Activated CD8-positive, alpha-beta memory T cell treated with anti-CD3 and anti-CD28 coated beads, Interleukin-2, amount 50 U/mL, for 1 hour (primary cell): Measurements from ENCODE around the gene TMEM132D.

Source experiments
- DNase-seq: peaks from one replicate; pipeline ENCODE4 v3.0.0-alpha.2; 2020; ENCODE audit errors: extremely low read depth

The TMEM132D gene

DNA sequence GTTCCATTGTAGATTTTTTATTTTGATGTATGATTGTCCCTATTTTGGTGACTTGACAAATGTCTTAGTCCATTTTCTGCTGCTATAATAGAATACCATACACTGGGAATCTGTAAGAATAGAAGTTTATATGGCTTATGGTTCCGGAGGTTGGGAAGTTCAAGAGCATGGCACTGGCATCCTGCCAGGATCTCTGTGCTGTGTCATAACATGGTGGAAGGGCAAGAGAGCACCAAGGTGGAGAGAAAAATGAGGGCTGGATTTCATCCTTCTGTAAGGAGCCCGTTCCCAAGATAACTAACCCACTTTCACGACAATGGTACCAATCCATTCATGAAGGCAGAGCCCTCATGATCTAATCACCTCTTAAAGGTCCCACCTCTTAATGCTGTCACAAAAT is 176.7 kb downstream of the TMEM132D start:
- no peak for DNase-seq

DNA sequence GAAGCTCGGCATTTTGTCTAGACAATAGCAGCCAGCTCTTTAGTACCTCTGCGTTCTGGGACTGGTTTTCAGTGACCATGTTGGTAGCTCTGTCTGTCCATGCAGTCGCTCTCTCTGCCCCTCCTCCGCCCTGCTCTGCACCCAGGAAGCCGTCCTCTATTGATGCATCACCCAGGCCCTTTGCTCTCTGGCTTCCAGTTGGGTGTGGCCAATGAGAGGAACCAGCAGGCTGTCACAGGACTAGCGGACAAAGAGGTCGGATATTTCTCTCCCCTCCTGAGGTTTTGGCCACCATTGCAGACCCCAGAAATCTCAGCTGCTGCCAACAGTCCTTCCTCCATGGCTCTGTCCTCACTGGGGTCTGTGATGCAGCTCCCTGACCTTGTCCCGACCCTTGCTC is 180.6 kb downstream of the TMEM132D start:
- DNase-seq, result no peak

DNA sequence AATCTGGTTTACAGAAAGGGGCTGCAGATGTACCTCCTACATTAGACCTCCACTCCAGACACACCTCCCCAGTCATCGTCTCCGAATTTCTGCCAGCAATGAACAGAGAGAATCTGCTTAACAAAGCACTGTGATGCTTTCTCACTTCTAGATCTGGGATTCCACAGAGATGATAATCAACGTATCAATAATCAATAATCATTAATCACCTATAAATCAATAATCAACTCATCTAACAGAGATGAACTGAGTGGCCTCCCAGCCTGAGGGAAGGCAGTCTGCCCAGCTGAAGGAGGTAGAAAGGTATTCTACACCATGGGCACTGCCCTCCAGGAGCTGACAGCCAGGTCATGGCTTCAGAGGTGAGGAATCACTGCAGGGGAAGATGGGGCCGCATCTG is 183.2 kb downstream of the TMEM132D start:
- DNase-seq, result no peak

DNA sequence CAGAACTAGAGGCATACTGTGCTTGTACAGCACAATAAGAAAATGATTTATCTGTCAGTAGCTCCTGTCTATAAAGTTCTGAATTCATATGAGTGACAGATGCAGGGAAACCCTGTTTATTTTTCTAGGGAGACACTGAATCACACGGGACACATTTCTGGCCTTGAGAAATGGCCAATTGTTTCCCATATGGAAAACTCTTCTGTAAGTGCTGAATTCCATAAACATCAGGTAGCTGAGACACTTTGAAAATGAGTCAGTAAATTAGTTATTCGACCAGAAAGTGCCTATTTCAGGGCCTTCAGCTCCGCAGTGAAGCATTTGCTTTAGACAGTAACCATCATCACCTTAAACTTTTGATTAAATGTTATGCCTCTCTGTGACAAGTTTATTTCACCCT is 184.4 kb downstream of the TMEM132D start:
- DNase-seq, result no peak

DNA sequence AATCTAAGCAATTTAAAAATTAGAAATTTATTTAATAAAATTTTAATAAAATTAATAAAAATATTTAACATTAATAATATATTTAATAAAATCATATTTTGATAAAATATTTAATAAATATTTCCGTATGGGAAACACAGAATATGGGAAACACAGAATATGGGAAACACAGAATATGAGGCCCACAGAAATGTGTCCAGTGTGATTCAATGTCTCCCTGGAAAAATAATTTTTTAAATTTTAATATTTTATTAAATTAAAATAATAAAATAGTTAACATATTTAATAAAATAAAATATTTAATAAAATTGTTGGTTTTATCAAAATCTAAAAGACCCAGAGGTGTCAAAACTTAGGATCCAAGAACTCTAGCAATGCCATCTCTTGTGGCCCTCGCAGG is 186.4 kb downstream of the TMEM132D start:
- no peak for DNase-seq

DNA sequence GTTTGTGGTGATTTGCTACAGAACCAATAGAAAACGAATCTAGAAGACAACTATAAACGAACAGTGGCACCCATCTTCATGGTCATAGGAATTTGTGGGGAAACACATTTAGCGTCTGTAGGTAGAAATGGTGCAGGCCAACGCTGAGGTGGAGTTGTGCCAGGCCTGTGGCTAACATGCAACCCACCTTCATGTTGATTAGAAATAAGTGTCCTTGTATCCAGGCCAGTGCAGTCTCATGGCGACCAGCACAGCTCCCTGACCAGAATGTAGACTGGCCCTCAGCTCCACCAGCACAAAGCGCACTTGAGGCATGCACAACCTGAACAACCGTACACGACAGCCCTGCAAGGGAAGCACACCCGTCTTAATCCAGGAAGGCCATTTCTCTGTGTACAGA is 187.0 kb downstream of the TMEM132D start:
- no peak for DNase-seq

DNA sequence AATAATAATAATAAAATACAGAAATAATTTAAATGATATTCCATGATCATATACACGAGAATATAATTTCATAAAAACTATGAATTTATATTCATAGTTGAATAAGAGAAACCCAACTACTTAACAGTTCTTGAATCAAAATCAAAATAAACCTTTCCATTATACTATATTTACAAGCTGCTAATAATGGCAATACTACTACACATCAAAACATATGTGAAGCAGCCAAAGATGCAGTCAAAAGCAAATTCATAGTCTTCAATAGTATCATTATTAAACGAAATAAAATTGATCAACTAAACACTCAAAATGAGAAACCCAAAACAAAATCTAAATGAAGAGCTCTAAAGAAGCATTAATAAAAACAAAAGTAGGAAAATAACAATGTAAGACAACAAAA is 197.1 kb downstream of the TMEM132D start:
- no peak for DNase-seq

DNA sequence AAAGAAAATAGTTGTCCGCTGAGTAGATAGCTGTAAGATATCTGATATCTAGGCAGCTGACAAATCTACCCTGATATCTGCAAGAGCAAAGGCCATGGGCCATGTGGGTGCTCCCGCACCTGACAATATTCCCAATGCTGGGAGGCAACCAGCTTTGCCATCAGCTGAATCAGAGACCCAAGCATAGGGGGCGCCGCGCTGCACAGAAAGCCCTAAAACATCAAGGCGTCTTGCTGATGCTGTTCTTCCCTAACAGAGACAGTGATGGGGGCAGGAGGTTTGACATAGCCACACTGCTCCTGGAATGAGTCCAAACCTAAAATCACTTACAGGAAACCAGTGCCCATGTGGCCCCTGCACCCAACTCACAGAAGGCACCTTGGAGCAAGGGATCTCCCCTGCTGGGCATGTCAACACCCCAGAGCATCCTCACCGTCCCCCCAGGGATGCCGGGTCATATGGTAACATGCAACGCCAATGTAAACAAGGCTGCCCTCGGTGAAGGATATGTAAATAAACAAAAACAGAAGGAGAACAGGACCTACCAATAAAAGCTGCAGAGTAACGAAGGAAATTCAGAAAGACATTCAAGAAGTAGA is 199.5 kb downstream of the TMEM132D start:
- no peak for DNase-seq

DNA sequence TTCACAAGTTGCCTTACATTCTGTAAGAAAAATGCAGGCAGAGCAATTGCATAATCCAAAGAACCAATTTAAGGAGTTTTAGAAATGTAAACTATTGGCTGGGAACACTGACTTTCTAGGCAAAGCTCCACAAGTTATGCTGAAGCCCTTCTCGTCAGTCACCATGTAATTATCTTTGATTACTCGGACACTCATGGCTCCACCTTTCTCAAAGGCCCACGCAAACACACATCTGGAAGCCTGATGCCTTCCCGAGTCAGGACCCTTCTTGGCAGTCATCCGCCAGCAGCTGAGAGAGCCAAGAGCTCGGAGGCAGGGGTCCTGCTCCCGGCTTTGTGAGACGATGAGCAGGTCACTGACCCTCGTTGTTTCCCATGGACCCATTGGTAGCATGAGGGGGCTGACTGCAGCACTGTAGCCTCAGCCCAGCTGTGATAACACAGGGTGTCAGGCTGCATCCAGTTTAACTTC is 202.2 kb downstream of the TMEM132D start:
- no peak for DNase-seq

DNA sequence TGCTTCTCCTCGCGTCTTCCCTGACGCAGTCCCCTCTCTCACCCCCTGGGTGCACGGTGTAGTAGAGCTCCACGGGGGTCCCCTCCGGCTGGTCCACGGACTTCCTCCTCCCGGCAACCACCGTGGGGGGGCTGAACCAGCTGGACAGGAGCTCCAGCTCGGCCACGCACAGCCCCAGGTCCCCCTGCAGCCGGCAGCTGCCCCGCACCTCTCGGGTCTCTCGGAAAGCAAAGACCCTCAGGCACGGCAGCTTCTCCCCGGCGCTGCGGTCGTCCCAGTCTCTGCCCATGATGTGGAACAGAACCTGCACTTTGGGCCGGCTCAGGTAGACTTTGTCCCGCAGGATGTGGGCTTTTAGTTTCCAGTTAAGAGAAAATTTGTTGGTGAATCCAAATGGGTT is 203.8 kb downstream of the TMEM132D start:
- DNase-seq, result no peak

DNA sequence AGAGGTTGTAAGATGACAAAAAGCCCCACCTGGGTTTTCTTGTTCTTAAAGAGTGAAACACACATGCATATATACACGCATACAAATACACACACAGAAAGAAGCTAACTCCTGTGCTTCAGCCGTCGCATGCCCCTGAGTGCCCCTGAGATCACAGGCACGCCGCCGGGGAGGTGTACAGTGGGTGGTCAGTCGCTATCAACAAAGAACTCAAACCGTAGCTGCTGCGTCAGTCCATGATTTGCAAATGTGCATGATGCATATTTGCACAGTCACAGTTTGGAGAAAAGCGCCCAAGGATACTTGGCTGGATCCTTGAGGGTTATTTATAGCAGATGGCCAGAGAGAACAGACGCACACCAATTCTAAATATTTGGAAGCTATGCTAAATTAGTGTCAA is 206.9 kb downstream of the TMEM132D start:
- DNase-seq, result no peak

DNA sequence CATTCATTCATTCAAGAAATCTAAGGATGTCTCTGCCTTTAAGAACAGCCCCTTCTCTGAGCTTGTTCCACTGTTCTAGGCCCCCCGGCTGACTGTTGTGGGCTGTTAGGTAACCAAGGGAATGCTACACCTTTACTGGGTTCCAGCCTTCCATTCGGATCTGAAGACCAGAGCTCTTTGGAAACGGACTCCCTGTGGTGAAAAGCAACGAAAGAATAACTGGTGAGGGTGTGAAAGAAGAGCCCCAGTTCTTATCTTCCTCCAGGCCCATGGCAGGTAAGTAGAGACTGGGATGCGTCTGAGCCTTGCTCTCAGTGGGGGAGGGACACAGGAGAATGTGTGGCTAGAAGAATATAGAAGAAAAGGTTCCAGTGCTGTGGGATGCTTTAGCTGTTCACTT is 207.4 kb downstream of the TMEM132D start:
- no peak for DNase-seq

DNA sequence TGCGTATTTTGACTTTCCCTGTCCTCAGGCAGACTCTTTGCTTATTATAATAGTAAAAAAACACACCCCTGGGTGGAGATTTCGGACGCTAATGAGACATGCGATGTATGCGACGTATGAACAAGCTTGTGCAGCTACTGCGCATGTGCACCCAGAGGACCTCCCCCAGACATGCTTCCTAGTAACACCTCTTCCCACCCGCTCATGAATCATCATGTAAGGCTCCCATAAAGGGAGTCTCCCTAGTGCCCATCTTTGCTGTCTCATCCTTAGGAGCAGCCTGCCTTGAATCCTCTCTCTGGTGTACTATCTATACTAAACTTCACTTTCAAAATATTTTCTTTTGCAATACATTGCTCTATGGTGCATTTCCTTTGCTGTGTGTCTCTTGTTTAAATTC is 210.1 kb downstream of the TMEM132D start:
- no peak for DNase-seq

DNA sequence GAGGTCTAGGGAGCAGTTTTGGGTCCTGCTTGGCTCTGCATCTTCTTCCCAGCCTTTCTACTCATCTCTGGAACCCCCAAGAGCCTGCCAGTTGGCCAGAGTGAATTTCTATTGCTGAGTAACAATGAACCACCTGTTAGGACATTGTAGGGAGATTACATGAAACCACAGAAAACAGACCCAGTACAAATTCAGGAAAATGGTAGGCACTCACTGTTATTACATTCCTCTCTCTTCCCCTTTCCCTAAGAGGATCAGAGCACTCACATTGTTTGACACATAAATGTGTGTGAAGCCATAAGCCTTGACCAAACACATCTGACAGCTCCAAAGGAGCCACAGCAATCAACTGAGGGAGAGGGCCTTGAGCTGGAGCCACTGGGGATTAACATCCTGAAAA is 216.1 kb downstream of the TMEM132D start:
- DNase-seq, result no peak

DNA sequence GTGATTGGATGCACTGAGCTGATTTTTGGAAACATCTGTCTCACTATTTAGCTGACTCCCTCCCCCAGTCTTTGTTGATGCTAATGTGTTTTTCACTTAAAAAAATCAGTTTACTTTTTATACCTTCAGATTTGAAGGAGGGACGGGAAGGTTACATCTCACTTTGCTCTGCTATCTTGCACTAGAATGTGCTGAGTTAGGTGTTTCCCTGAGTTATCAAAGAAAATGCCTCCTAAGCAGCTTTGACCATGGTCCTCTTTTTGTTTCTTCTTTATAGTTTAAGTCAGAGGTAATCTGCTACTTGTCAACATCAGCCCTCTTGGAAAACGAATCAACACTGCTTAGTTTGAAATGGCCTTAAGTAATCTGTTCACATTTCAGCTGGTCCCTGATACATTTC is 222.0 kb downstream of the TMEM132D start:
- no peak for DNase-seq

DNA sequence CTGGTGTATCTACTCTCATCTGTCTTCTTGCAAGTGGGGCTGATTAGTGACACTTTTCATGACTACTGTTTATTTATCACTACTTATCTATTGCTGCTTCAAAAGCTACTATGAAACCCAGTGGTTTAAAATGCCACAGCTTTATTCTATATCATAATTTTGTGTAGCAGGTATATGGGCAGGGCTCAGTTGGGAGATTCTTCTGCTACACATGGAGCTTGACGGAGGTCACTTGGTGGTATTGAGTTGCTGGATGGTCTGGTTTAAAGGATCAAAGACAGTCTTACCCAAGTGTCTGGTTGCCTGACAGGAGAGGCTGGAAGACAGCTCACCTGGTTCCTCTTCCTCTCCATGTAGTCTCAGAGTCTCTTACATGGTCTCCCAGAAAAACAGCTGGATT is 222.7 kb downstream of the TMEM132D start:
- DNase-seq, result no peak

DNA sequence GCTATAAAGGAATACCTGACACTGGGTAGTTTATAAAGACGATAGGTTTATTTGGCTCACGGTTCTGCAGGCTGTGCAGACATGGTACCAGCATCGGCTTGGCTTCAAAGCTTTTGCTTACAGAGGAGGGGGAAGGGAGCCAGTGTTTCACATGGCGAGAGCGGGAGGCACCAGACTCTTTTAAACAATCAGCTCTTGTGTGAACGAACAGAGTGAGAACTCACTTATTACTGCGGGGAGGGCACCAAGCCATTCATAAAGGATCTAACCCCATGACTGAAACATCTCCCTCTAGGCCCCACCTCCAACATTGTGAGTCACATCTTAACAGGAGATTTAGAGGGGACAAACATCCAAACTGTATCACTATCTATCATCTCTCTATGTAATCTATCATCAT is 227.4 kb downstream of the TMEM132D start:
- no peak for DNase-seq

DNA sequence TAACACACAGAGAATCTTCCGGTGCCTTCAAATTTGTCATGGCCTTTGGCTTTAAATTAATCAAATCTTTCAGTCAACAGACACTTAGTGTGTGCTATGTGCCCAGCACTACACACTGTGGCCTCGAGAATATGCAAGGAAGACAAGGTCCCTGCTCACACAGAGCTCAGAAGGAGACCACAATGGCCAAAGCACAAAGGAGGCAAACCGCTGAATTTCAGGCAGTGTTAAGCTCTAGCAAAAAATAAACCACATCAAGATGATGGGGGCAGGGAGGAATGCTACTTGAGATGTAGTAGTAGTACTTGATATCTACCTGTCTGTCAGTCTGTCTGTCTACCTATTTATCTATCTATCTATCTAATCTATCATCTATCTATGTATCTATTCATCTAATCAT is 227.9 kb downstream of the TMEM132D start:
- no peak for DNase-seq

DNA sequence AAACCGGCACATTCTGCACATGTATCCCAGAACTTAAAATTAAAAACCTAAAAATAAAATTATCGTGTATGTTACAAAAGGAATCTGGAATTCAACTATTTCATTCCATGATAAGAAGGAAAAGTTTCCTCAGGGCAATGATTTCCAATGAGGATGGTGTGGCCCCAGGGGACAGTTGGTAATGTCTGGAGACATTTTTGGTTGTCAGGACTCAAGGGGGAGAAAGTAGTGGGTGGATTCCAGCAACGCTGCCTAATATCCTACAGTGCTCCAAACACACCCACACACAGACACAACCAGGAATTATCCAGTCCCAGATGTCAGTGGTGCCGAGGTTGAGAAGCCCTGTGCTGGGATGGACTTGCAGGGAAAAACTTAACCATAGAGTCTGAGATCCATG is 228.3 kb downstream of the TMEM132D start:
- DNase-seq, result no peak

DNA sequence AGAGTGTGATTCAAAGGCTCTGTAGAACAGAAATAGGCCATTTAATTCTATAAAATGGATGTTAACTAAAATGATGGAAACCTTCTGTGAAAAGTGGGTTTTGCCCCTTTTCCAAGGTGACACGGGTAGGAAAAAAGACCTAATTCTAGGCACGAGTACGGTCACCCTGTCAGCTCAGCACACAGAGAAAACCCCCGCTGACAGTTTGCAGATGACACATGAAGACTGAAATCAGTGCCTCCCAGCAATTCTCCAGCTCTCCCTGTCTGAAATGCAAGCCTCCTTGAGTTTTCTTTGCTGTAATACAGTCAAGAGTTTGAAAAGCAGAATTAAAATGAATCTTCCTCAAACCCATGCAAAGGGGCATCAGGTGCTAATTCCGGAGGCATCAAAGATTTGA is 230.0 kb downstream of the TMEM132D start:
- DNase-seq, result no peak

DNA sequence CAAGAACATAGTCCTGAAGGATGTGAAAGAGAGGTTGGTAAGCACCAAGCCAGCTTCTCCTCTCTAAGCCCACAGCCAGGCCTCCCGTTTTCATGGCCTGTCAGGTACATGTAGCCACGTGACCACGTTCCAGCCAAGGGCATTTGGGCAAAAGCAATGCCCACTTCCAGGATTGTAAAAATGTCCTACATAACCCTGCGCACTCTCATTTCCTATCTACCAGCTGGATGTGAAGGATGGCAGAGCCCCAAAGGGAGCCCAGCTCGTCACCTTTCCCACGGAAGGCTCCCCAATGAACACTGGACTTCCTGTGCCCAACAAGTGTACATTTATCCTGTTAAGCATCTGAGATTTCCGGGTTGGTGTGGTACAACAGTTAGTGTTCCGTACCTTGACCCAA is 231.7 kb downstream of the TMEM132D start:
- no peak for DNase-seq

DNA sequence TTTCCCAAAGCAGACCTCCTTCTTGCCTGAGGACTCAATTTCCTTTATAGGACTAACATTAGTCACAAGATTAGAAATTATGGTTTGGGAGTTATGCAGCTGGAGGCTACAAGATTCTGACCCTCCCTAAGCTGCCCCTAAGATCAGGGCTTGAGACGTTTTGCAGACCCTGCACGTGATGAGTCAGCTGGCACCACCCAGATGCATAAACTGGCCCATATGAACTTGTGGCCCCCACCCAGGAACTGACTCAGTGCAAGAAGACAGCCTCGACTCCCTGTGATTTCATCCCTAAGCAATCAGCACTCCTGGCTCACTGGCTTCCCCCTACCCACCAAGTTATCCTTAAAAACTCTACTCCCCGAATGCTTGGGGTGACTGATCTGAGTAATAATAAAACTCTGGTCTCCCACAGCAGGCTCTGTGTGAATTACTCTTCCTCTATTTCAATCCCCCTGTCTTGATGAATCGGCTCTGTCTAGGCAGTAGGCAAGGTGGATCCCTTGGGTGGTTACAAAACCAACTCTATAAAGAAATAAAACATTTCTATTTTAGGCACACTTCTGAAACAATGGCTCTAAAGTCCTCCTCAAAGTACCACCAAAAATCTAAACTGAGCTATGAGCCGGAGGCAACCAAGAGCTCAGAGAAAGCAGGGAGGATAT is 233.4 kb downstream of the TMEM132D start:
- DNase-seq, result no peak

DNA sequence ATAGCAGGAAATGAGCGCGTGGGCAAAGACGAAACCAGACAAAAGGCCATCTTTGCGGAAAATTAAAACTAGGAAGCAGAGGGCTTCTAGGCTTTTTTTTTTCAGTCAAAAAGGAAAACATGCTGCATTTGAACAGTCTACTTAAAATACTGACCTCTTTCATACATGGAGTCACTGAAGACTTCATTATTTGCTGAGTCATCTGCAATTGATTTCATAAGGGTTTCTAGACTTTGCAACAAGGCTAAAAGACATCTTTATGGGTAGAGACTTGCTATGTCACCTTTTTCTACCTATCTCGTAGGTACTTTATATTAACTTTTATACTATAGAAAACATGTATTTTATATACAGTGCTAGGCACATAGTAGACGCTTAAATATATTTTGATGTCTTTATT is 238.4 kb downstream of the TMEM132D start:
- no peak for DNase-seq

DNA sequence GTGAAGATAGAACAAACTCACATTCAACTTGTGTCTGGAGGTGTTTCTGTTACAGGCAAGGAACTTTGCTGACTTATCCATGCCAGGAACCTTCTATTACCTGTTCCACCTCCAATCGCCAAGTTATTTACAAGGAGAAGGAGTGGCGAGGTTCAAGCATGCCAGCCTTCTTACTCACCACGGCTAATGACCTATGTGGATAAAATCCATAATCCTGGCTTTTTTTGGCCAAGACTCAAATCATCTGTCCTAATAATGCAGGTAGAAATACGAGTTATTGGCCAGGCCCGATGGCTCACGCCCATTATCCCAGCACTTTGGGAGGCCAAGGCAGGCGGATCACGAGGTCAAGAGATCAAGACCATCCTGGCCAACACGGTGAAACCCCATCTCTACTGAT is 241.6 kb downstream of the TMEM132D start:
- DNase-seq, result no peak
